ENCODE results near the gene HOXD8.

The HOXD8 gene

DNA sequence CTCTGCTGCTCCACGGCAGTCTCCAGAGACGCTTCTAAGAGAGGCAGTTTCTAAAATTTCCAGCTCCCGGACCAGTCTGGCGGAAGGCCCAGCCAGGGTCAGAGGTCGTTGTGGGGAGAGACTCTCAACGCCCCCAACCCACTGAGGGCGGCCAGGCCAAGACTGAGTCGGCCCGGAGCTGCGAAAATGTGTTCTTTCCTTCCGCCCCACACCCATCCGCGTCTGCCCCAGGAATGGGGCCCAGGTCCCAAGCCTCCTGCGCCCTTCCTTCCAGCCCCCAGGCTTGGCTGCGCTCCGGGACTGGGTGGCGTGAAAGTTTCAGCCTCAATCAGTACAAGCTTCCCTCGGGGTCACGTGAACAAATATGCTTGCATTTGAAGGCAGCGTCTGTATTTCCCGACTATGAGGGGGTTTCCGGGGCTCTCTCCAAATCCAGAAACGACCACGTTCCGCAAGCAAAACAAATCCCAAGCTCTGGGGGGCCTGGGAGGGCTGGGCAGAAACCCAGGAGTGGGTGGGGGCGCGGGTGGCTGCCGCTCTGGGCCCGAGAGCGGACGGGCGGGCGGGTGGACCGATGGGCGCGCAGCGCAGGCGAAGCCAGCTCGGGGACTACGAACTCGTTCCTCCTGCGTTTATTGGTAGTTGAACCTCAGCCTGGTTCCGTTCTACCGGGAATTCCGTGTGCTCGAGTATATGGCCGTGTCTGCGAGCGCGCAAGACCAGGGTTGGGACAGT is 30.9 kb downstream of the HOXD8 start:
- DNase-seq (ENCODE audit: low spot score): no peak

GRCh38 chr2:176160986-176161824 is 31.7 kb downstream of the HOXD8 start:
- no peak for DNase-seq (ENCODE audit: low spot score)

GRCh38 chr2:176161825-176162626 is 32.5 kb downstream of the HOXD8 start:
- DNase-seq (ENCODE audit: low spot score): no peak

DNA sequence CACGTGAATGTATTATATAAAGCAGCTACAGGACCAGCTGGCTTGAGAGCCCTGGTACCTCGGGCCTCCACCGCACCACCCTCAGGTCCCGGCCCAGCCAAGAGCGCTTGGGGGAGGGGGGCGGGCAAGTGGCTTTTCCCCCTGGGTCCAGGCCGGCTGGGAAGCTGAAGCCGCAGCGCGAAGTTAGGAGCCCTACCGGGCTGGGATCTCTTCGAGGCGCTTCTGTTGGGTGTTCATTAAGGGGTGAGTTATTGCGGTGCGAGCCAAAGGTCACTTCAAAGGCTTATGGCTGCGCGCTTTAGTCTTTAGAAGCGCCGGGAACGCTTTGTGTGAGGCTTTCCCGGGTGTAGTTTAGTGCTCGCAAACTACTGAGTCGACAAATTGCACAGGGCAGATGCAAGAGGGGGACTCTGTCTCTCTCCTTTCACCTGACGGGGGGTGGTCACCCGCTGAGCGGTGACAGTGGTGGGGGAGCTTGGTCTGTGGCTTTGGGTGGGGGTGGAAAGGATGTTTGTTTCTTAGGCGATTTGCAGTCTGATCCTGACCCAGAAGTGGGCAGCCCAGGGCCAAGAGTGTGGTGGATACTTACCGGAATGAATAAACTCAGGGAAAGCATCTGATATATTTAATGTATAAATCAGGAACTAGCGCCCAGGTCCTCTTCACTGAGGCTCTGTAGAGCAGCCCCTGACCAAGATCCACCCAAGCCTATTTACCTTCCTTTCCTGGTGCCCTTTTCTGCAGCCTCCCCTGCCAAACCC is 33.6 kb downstream of the HOXD8 start:
- no peak for DNase-seq (ENCODE audit: low spot score)

DNA sequence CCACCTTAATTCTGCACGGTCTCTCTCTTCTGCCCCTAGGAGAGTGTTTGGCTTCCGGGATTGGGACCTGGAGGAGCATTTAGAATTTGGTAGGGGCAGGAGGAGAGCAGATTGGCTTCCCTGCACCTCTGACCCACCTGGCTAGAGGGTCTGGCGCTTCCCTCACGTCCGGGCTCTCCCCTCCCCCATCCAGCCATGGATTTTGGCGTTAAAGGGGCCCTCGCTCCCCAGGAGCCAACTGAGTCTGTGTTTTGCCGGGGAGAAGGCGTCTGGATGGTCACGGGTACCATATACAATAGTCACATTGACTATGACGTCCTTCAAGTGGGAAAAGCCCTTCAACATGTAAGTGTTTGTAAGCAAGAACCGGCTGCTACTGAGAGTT is 34.2 kb downstream of the HOXD8 start:
- DNase-seq (ENCODE audit: low spot score): no peak

DNA sequence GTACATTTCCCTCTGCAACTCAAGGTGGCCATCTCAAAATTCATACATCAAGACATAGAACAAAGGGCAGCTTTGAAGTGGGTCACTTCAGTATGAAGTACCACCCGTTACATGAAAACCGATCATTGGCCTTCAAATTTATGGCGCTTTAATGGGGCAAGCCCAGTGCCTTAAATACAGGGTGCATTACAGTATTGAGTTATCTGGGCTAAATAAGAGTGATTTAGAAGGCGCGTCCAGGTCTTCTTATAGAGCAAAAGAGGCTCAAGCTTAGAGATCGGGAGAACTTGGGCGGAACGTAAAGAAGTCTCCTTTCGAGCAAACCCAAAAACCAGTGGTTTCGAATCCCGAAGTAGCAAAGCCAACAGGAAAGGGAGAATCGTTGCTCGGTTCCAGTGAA is 34.7 kb downstream of the HOXD8 start:
- DNase-seq (ENCODE audit: low spot score): no peak

DNA sequence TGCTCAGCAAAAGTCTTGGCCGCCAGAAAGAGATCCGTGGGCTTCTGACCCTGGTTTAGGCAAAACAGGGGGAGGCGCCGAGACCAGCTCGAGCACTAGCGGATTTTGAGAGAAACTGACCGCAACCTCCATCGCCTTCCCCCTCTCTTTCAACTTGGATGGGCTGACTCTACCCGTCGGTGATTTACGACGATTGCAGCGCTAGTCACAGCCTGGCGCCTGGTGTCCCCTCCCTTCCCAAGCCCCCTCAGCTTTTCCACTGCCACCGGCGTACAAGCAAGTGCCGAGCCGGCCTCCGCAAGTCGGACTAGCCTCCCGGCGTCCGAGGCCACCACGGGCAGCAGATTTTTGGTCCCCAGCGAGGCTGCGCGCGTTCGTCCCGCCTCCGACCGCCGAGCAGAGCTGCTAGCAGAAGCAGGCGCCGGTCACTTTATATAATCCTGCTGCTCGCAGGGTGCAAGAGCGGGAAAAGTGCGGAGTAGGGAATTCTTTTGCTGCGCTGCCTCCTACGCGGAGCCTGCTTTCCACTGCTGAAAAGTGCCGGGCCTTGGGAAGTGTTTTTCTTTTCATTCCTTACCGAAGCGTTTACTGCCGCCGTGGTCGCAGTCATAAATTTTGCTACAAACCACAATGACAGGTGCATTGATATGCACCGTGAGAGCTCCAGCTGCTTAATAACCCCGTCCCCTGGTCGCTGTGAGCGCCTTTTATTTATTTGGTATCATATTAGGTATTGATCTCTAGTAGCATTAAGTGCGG is 35.3 kb downstream of the HOXD8 start:
- no peak for DNase-seq (ENCODE audit: low spot score)

- no peak for DNase-seq (ENCODE audit: low spot score)
Observed at GRCh38 chr2:176165370-176166050, 36.0 kb downstream of the HOXD8 start.

- DNase-seq (ENCODE audit: low spot score): no peak
Observed at GRCh38 chr2:176166272-176166671, 36.8 kb downstream of the HOXD8 start.

DNA sequence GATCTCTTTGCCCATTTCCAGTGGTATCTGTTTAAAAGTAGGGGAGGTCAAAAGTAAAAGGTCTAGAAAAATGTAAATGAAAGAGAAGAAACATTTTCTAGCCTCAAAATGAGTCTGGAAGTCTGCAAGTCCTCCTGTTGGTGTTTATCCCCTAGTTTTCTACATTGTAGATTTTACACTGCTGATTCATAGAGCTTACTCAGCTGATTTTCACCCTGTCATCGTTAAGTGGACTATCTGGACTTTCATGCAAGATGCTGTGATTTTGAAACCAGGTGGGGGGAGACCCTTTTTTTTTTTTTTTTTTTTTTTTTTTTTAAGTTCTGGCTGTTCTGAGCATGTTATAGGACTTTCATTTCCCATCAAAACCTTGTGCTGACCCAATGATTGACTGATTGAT is 37.9 kb downstream of the HOXD8 start:
- no peak for DNase-seq (ENCODE audit: low spot score)

GRCh38 chr2:176169181-176169580 is 39.7 kb downstream of the HOXD8 start:
- DNase-seq (ENCODE audit: low spot score): no peak

- DNase-seq (ENCODE audit: low spot score): no peak
Observed at GRCh38 chr2:176169711-176170110, 40.2 kb downstream of the HOXD8 start.

GRCh38 chr2:176170602-176171305 is 41.2 kb downstream of the HOXD8 start:
- no peak for DNase-seq (ENCODE audit: low spot score)

- peak; percentile 58 for DNase-seq (ENCODE audit: low spot score)
Observed at GRCh38 chr2:176171351-176172006, 42.0 kb downstream of the HOXD8 start.

DNA sequence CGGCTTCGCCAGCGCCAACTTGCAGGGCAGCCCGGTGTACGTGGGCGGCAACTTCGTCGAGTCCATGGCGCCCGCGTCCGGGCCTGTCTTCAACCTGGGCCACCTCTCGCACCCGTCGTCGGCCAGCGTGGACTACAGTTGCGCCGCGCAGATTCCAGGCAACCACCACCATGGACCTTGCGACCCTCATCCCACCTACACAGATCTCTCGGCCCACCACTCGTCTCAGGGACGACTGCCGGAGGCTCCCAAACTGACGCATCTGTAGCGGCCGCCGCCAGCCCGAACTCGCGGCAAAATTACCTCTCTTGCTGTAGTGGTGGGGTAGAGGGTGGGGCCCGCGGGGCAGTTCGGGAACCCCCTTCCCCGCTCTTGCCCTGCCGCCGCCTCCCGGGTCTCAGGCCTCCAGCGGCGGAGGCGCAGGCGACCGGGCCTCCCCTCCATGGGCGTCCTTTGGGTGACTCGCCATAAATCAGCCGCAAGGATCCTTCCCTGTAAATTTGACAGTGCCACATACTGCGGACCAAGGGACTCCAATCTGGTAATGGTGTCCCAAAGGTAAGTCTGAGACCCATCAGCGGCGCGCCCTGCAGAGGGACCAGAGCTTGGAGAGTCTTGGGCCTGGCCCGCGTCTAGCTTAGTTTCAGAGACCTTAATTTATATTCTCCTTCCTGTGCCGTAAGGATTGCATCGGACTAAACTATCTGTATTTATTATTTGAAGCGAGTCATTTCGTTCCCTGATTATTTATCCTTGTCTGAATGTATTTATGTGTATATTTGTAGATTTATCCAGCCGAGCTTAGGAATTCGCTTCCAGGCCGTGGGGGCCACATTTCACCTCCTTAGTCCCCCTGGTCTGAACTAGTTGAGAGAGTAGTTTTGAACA is 42.7 kb downstream of the HOXD8 start:
- peak; percentile 52 for DNase-seq (ENCODE audit: low spot score)

- peak; percentile 46 for DNase-seq (ENCODE audit: low spot score)
Observed at GRCh38 chr2:176172895-176173566, 43.5 kb downstream of the HOXD8 start.

DNA sequence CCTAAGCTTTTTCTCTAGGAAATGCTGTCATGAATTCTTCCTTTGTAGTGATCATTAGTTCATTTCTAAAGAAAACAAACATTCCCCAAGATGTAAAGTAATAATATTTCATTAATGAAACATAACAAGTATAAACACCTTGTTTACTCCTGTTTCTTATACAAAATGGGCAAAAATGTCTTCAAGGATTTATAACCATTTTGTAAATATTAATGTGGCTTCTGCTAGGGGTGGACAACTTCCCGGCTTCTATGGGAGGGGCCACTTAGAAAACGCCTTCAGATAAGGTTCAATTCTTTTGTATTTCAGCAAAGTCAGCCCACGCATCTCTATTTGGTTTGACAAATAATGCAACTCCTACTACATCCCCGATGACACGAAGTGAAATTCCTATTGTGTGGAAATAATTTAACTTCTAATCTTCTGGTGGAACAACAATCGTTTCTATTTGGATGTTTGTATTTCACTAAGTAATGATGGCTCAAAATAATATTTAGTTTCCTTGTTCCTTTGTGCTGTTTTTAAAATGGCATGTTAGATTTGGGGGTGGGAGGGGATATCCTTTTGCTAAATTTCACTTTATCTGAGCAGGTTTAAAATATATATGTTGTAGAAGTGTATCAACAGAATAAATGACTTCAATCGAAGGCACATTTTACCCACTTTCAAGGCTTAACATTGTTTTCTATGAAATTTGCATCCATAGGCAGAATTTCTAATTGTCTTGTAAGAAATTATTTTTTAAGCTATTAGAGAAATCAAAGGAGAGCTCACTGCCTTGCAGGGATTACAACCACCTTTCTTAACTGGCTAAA is 44.3 kb downstream of the HOXD8 start:
- DNase-seq (ENCODE audit: low spot score): peak; percentile 40

All from pons (tissue), 1 donor.